SK-N-DZ (cell line): ENCODE results near the gene SCARF1.

Experiments
- DNase-seq: peaks from one replicate; pipeline ENCODE4 v3.0.0-alpha.2; 2015; ENCODE audit warnings: low spot score

SCARF1 gene

DNA sequence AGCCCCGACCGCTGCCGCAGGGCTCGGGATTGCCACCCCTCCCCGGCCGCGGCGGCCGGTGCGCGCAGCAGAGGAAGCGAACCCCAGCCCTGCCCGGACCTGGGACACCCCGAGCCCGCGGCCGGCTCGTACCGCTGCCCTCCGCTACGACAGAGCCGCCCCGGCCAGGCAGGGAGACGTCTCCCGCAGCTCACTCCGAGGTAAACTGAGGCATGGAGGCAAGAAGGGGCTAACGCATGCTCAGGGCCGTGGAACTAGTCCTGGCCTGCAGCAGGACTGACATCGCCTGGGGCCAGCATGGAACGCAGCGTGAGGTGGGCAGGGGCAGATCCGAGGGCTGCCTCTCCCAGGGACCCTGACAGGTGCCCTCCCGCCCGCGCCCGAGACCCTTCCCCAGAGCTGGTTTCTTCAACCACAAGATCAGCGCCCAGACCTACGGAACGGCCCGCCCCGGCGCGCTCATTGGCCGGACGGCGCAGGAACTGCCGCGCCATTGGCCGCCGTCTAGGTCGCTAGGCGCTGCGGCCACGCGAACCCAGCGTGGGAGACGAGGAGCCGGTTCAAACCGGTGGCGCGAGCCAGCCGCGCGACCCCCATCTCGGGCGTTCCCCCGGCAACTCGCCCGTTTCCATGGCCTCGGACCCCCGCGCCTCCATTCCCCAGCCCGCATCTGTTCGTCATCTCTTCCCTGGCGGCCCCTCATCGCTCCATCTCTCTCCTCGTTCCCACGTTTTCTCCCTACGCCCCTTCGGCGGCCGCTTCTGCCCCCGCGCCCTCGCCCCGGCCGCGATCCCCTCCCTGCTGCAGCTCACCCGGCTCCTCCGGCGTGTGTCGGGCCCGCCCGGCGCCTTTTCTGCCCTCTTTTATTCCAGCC is 17.3 kb downstream of the SCARF1 start, which contains the start of gene SLC43A2:
Gene SLC43A2 (minus strand): TSS at position 853 of the 874 bp plus-strand sequence. CDS start 960 bp downstream, outside the sequence.
- DNase-seq: peak; percentile 94

DNA sequence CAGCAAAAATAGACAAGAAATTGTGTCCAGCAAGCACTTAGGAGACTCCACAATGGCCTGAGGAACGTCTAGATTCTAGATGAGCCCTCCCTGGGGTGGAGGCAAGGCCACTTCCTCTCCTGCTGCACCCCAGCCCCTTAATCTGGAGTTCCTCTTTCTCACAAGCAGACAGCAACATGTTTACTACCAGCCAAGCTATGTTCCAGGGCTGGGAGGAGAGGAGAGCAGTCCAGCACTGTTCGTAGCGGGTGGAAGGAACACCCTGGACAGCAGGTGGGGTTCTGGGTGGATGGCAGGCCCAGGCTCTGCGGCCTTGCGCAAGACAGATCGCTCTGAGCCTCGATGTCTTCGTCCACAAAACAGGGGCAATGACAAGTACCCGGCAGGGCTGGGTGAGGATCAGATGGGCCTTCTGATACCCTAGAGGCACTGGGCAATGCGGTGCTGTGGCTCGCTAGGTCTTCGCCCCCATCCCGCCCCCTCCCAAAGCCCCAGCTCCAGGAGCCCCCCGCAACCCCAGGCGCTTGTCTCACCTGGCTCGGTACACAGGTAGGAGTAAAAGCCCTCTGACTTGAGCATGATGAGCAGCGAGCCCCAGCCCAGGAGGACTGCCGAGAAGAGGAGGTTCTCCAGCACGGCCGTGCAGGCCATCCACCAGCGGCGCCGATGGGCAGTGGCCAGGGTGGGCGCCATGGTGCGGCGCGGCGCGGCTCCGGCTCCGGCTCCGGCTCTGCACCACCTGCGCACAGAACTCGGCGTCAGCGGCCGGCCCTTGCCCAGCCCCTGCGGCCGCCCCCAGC is 18.1 kb downstream of the SCARF1 start:
- DNase-seq: peak; percentile 45

DNA sequence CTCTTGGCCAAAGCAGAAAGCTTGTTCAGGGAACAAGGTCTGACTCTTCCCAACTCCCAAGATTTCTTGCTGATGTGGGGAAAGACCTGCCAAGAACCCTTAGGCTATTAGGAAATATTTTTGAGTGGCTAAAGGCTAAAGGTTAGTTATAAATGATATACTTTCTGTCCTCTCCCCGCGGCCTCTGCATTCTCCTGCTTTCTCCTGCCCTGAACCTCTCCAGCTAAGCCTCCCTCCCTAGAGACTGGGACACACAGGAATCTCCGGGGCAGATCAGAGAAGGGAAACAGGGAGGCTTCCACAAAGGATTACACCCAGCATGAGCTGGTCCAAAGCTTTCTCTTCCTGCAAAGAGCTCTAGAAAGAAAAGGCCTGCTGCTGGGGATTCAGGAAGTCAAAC is 19.2 kb downstream of the SCARF1 start:
- DNase-seq: no peak

DNA sequence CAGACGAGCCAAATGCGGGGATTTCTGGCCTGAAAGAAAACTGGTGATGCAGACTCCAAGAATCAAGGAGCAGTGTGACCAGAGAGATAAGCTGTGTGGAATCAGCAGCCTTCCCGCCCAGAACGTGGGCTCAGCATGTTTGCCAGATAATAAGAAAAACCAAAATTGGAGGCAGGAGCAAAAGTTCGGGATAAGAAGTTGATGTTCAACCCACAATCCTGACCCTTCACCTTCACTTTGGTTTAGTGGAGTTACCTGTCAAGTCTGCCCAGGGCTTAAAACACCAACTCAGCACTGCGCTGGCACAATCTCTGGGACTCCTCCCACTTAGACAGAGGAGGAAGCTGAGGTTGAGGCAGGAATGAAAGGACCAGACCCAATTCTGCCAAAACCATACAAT is 20.0 kb downstream of the SCARF1 start:
- no peak for DNase-seq

GRCh38 chr17:1625053-1625452 is 20.5 kb downstream of the SCARF1 start:
- no peak for DNase-seq

DNA sequence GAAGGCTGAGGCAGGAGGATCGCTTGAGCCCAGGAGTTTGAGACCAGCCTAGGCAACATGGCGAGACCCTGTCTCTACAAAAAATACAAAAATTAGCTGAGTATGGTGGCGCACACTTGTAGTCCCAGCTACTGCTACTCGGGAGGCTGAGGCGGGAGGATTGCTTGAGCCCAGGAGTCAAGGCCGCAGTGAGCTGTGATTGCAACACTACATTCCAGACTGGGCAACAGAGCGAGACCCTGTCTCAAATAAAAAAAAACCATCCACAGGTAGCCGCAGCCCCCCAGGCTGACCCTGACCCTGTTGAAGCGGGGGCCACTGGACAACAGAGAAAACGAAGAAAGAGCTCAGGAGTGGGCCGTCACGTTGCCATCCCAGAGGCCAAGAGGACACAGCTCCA is 20.9 kb downstream of the SCARF1 start:
- no peak for DNase-seq

DNA sequence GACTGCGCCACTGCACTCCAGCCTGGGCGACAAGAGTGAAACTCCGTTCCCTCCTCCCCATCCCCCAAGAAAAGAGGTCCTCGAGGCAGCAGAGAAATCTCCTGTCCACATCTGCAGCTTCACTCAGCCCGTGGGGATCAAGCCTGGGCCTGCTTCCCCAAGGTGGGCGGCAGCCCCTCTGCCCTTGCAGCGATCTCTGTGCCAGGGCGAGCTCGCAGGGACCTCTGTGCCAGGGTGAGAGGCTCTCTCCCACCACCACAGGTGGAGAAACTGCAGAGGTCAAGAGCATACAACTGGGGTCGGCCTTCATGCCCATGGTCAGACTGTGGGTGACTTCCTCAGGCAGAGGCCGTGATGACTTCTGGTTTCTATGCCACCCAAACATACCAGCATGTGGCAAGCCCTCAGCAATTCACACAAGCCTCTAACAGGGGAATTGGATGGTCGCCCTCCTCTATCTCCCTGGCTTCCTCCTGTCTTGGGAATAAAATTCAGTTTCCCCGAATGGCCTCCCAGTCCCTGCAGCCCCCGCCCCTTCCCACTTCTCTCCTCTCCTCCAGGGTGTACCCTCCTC is 22.4 kb downstream of the SCARF1 start:
- DNase-seq: no peak

DNA sequence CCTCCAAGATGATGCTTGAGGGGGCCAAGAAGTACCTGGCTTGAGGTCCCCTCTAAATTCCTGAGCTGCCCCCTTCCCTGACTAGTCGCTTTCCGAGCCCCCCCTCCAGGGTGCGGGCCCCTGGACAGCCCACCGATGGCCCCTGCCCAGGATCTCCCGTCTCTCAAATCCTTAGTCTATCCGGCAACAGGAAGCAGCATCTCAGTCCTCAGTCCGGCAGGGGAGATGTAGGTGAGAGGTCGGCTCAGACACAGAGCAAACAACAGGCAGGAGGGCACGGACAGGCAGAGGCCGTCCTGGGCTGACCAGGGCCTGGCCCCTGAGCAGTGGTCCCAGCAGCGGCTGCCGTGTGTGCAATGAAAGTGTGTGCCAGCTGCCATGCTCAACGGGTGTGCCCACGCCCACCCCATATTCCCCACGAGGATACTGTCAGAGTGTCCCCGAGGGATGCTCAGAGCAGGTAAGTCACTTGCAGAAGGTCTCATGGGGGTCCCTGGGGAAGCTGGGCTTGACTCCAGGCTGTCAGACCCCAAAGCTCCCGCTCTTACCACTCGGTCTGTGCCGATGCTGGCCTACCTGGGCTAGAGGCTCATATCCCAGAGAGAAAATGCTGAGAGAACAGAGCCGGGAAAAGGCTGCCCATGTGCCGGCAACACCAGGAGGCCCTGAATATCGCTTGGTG is 24.1 kb downstream of the SCARF1 start:
- no peak for DNase-seq

DNA sequence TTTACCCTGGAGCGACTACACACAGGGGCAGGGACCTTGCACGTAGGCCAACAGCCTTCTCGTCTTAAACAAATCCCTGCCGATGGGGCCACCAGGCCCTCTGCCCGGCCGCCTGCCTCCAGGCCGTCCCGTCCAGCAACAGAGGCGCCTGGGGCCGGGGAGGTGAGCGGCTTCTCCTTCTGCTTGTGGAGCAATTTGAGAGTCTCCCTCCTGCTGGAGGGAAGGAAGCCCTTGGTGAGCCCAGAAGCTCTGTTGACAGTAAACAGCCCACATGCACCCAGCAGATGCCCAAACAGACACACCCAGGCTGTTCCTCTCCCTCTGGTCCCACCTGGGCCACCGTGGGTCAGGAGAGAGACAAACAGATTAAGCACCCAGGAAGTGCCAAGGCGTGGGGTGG is 25.0 kb downstream of the SCARF1 start:
- no peak for DNase-seq

- no peak for DNase-seq
These were observed 27.8 kb downstream of the SCARF1 start for GRCh38 chr17:1617620-1618174.

DNA sequence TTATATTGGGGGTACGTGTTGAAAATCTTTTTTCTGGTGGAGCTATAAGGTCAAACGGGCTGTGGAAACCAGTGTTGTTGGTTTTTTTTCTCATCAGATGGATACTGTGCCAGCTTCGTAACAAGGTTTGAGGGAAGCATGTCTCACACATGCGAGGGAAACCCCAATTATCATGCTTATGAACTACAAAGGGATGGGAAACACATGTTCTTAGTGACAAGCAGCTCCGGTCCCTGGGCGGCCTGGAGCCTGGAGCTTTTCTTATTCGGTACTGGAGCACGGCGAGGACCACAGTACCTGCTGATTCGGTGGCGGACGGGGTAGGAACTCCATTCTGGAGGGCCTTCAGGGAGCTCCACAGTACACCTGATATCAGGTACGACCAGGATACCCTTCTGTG is 29.4 kb downstream of the SCARF1 start:
- DNase-seq: no peak

- no peak for DNase-seq
These were observed 33.1 kb downstream of the SCARF1 start for GRCh38 chr17:1612400-1612799.

GRCh38 chr17:1611715-1612114 is 33.8 kb downstream of the SCARF1 start:
- no peak for DNase-seq

DNA sequence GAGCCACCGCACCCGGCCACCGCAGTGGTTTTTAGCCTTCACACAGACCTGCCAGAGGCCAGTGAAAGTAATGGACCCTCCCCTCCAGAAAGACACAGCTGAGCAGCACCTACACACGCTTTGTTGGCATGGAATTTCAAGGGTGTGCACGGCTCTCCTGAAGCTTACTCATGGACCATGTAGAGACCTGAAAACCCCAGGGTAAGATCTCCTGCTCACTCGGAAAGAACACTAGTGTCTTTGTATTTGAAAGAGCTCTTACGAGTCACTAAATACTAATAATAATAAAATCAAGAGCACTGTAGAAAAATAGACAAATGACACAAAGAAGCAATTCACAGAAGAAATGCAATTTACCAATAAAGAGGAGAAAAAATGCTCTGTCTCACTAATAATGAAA is 36.9 kb downstream of the SCARF1 start:
- DNase-seq: no peak

DNA sequence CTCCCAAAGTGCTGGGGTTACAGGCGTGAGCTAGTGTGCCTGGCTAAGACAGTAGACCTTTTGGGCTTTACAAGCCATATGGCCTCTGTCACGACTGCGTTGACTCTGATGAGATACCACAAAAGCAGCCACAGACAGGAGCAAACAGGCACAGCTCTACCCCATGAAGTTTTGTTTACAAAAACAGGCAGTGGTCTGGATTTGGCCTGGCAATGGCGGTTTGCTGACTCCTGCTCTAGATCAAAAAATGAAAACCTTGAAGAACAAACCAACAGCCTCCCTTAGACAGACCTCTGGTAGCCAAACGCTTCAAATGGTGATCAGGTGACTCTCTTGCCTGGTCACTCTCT is 37.6 kb downstream of the SCARF1 start:
- no peak for DNase-seq

- DNase-seq: no peak
These were observed 39.1 kb downstream of the SCARF1 start for GRCh38 chr17:1606352-1606985.

GRCh38 chr17:1605681-1606351 is 39.7 kb downstream of the SCARF1 start:
- no peak for DNase-seq

- no peak for DNase-seq
These were observed 40.6 kb downstream of the SCARF1 start for GRCh38 chr17:1604831-1605528.

- no peak for DNase-seq
These were observed 44.0 kb downstream of the SCARF1 start for GRCh38 chr17:1601571-1601970.
